ENCODE results near the gene NOG.
A peak's percentile ranks its signal among the peaks of the same experiment; 100 is the strongest.

Gene NOG

DNA sequence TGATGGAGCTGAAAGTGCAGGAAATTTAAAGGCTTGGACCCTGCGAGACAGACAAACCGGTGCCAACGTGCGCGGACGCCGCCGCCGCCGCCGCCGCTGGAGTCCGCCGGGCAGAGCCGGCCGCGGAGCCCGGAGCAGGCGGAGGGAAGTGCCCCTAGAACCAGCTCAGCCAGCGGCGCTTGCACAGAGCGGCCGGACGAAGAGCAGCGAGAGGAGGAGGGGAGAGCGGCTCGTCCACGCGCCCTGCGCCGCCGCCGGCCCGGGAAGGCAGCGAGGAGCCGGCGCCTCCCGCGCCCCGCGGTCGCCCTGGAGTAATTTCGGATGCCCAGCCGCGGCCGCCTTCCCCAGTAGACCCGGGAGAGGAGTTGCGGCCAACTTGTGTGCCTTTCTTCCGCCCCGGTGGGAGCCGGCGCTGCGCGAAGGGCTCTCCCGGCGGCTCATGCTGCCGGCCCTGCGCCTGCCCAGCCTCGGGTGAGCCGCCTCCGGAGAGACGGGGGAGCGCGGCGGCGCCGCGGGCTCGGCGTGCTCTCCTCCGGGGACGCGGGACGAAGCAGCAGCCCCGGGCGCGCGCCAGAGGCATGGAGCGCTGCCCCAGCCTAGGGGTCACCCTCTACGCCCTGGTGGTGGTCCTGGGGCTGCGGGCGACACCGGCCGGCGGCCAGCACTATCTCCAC lies at the start of gene NOG:
Gene NOG, plus strand, starts transcription at position 54 of the 674 bp plus-strand sequence. Its CDS starts 525 bp downstream, at position 579.
- DNase-seq, result peak; percentile 79
- in situ Hi-C loops (cut with MboI; ENCODE audit: low pct_unique_long_range_greater_than_20kb, low sequenced_read_pairs), result no loop called here

GRCh38 chr17:56545106-56545505 lies 48.4 kb upstream of the NOG start:
- DNase-seq, result no peak
- in situ Hi-C loops (cut with MboI; ENCODE audit: low pct_unique_long_range_greater_than_20kb, low sequenced_read_pairs), result no loop called here

GRCh38 chr17:56545930-56546329 lies 47.6 kb upstream of the NOG start:
- no peak for DNase-seq
- in situ Hi-C loops (cut with MboI; ENCODE audit: low pct_unique_long_range_greater_than_20kb, low sequenced_read_pairs), result no loop called here

DNA sequence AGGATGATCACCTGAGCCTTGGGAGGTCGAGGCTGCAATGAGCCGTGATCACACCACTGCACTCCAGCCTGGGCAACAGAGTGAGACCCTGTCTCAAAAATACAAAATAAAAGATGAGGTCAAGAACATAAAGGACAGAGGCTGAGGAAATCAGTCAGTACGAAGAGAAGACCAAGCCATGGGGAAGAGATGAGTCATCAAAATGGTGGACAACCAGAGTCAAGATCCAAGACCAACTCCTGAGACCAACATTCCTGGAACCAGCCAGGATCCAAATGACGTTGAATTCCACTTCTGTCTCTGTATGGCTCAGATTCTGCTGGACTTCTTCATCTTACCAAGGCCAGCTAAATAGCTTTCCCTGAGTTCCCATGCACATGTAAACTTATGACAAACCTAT lies 44.8 kb upstream of the NOG start:
- in situ Hi-C loops (cut with MboI; ENCODE audit: low pct_unique_long_range_greater_than_20kb, low sequenced_read_pairs), result no loop called here

DNA sequence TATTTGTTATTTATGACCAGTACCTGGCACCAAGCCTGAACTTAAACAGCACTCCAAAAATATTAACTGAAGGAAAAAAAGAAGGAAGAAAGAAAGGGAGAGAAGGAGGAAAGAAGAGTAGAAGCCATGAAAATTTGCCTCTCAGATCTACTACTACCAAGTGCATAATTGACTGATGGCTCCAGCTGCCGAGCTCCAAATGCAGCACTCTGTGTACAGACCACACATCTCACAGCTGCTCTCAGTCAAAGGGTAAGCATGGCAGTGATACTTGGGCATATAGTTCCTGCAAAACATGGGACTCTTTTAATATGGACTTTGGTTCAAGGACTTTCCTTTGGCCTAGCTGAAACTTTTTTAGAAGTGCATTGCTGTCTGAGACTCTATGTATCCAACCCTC lies 44.0 kb upstream of the NOG start:
- in situ Hi-C loops (cut with MboI; ENCODE audit: low pct_unique_long_range_greater_than_20kb, low sequenced_read_pairs), result no loop called here
- DNase-seq, result no peak

More for the DNA sequence above, 44.8 kb upstream of the NOG start:
- DNase-seq, result no peak

DNA sequence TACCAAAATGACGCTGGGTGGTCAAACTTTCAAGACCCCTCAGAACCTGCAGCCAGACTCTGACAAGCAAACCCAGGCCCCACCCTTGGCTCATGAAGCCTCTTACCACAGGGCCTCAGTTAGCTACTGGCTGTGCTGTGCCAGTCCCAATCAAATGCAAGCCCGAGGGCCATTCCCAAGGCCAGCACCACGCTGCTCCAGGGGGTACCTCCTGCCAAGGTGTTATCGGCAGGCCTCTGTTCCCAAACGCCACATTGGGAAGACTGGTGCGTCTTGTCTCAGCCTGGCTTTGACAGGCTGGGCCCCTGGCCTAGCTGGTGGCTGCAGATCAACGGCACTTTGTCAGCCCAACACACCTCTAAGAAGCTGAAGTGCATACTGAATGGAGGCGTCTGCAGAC lies 35.8 kb upstream of the NOG start:
- in situ Hi-C loops (cut with MboI; ENCODE audit: low pct_unique_long_range_greater_than_20kb, low sequenced_read_pairs), result no loop called here
- DNase-seq, result no peak

GRCh38 chr17:56558088-56558487 lies 35.4 kb upstream of the NOG start:
- in situ Hi-C loops (cut with MboI; ENCODE audit: low pct_unique_long_range_greater_than_20kb, low sequenced_read_pairs), result no loop called here
- DNase-seq, result no peak

DNA sequence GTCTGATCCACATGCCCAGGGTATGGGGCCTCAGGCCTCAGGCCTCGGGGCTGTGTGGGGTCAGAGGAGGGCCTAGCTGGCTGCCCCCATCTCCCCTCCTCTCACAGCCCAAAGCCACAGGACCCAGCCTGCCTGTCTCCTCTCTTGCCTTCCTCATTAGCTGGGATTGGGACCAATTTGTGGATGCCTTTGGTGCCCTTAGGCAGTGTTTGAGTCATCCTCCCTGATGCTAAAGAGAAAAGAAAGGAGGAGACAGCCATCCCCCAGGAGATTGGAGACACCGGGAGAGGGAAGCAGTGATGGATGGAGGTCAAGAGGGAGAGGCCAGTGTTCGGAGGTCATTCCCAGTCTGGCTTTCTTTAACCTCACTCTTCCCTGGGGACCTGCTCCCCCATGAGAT lies 23.3 kb upstream of the NOG start:
- in situ Hi-C loops (cut with MboI; ENCODE audit: low pct_unique_long_range_greater_than_20kb, low sequenced_read_pairs), result no loop called here
- no peak for DNase-seq

DNA sequence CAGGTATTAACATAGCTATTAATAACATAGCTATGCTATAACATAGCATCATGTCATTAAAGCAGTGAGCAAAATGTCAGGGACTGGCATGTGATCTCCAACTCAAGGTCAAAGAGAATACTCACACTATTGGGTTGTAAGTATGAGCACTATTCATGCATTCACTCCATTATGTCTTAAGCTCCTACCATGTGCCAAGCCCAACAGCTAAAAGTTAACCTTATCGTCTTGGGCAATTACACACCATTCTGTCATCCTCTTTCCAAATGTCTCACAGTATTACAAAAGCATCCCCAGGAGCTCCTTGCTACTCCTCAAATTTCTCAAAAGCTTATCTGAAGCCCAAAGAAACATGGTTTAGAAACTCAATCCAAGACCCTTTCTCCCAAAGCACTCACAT lies 22.0 kb upstream of the NOG start:
- in situ Hi-C loops (cut with MboI; ENCODE audit: low pct_unique_long_range_greater_than_20kb, low sequenced_read_pairs), result no loop called here
- DNase-seq, result no peak

- peak; percentile 17 for DNase-seq
- in situ Hi-C loops (cut with MboI; ENCODE audit: low pct_unique_long_range_greater_than_20kb, low sequenced_read_pairs), result no loop called here
Observed at GRCh38 chr17:56577190-56577842, 16.2 kb upstream of the NOG start.

- no peak for DNase-seq
- in situ Hi-C loops (cut with MboI; ENCODE audit: low pct_unique_long_range_greater_than_20kb, low sequenced_read_pairs), result no loop called here
Observed at GRCh38 chr17:56577843-56578204, 15.7 kb upstream of the NOG start.

DNA sequence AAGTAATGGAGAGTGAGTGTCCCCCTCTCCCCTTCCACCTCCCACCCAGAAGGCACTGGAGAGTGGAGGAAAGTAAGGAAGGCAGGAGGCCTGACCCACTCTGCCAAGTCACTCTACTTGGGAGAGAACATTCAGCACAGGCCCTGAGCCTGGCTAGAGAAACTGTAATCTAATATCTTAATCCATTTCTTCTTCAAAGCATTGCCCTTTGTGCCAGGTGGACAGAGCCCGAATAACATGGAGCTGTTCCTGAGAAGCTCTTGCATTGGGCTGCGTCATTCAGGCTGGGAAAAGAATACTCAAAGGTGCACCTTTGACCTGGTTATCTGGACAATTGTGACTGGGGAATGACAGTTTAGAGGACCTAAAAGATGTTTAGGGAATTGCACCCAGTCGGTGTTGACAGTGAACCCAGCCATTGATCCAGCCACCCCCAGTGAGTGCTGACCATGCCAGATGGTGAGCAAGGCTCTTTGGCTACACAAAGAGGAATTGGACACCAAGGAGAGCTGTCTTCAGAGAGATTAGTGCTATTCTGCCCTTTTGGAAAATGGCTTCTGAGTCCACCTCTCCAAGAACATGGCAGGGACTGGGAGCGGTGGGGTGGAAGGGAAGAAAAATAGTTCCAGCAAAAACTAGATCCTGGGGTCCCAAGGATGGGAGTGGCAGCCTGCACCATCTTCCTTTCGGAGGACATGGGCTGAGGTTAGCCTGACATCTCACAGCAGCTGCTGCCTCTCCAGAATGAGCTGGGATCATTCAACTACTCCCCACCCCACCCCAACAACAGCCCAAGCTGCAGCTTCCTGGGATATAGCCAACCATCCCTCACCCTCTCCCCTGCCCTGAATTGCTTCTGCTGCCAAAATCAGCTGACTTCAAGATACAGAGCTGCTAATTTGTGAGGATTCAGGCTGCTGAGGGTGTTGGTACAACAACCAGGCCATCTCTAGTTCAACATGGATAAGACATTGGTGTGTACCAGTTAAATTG lies 11.6 kb upstream of the NOG start:
- in situ Hi-C loops (cut with MboI; ENCODE audit: low pct_unique_long_range_greater_than_20kb, low sequenced_read_pairs), result no loop called here
- no peak for DNase-seq

GRCh38 chr17:56583772-56584171 lies 9.7 kb upstream of the NOG start:
- in situ Hi-C loops (cut with MboI; ENCODE audit: low pct_unique_long_range_greater_than_20kb, low sequenced_read_pairs), result no loop called here
- DNase-seq, result no peak

GRCh38 chr17:56587298-56587697 lies 6.2 kb upstream of the NOG start:
- in situ Hi-C loops (cut with MboI; ENCODE audit: low pct_unique_long_range_greater_than_20kb, low sequenced_read_pairs), result no loop called here
- no peak for DNase-seq

GRCh38 chr17:56592487-56593085 lies 913 bp upstream of the NOG start:
- in situ Hi-C loops (cut with MboI; ENCODE audit: low pct_unique_long_range_greater_than_20kb, low sequenced_read_pairs), result no loop called here
- peak; percentile 84 for DNase-seq

- in situ Hi-C loops (cut with MboI; ENCODE audit: low pct_unique_long_range_greater_than_20kb, low sequenced_read_pairs), result no loop called here
- no peak for DNase-seq
Observed at GRCh38 chr17:56593086-56593645, 333 bp upstream of the NOG start.

DNA sequence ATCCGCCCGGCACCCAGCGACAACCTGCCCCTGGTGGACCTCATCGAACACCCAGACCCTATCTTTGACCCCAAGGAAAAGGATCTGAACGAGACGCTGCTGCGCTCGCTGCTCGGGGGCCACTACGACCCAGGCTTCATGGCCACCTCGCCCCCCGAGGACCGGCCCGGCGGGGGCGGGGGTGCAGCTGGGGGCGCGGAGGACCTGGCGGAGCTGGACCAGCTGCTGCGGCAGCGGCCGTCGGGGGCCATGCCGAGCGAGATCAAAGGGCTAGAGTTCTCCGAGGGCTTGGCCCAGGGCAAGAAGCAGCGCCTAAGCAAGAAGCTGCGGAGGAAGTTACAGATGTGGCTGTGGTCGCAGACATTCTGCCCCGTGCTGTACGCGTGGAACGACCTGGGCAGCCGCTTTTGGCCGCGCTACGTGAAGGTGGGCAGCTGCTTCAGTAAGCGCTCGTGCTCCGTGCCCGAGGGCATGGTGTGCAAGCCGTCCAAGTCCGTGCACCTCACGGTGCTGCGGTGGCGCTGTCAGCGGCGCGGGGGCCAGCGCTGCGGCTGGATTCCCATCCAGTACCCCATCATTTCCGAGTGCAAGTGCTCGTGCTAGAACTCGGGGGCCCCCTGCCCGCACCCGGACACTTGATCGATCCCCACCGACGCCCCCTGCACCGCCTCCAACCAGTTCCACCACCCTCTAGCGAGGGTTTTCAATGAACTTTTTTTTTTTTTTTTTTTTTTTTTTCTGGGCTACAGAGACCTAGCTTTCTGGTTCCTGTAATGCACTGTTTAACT lies 1.0 kb downstream of the NOG start:
- DNase-seq, result peak; percentile 63
- in situ Hi-C loops (cut with MboI; ENCODE audit: low pct_unique_long_range_greater_than_20kb, low sequenced_read_pairs), result no loop called here

- in situ Hi-C loops (cut with MboI; ENCODE audit: low pct_unique_long_range_greater_than_20kb, low sequenced_read_pairs), result no loop called here
- no peak for DNase-seq
Observed at GRCh38 chr17:56595108-56595418, 1.6 kb downstream of the NOG start.

Data from KBM-7 (cell line).